Inflammatory macrophage treated with lipopolysaccharide for 4 hours (primary cell): ENCODE data around the gene TRIM13.
"Not testable (repeated sequence)": the region's sequence is repeated elsewhere in the genome, so short reads cannot be mapped to it uniquely, and the experiment has no call there.

Experiments
- DNase-seq: peaks from one replicate; pipeline ENCODE4 v3.0.0-alpha.2; 2020

Gene TRIM13, protein sequence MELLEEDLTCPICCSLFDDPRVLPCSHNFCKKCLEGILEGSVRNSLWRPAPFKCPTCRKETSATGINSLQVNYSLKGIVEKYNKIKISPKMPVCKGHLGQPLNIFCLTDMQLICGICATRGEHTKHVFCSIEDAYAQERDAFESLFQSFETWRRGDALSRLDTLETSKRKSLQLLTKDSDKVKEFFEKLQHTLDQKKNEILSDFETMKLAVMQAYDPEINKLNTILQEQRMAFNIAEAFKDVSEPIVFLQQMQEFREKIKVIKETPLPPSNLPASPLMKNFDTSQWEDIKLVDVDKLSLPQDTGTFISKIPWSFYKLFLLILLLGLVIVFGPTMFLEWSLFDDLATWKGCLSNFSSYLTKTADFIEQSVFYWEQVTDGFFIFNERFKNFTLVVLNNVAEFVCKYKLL

DNA sequence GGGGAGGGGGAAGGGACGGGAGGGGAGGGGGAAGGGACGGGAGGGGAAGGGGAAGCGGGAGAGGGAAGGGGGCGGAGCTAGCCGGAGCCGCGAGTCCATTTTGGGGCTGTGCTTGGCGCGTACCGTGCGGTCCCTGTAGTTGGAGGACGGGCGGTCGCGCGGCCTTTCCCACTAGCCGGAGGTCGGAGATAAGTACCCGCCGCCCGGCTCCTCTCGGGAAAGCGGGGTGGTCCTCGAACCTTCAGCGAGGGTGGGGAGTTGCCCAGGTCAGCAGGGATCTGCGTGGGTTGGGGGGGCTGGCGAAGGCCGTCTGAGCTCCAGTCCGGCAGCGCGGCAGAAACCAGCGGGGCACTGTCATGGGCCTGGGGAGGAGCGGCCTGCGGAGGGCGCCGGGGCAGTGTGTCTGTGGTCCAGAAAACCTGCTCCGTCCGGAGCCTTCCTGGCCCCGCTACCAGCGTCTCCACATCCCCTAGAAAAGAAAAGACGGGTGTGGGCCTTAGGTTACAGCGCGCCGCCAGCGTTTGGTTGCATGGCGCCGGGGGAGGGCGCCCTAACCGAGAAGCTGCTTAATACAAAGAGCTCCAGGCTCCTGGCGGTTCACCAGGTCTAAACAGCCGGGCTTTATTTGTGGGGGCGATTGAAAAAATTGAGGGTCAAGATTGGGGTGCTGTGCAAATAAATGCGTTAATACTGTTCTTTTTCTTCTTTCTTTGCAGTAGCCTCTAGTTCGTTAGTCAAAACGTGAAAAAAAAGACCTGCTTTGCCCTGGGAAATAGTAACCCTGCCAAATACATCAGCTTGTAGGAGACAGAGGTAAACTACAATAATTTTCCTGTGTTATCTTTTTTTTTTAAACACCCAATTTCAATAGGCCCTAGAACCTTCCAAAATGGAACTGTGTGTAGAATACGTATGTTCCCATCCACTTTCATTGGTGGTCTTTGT is at the start of gene TRIM13:
Gene TRIM13, plus strand, starts transcription at position 92 of the 945 bp plus-strand sequence. CDS start 14,899 bp downstream, outside the sequence.
- peak; percentile 85 for DNase-seq

DNA sequence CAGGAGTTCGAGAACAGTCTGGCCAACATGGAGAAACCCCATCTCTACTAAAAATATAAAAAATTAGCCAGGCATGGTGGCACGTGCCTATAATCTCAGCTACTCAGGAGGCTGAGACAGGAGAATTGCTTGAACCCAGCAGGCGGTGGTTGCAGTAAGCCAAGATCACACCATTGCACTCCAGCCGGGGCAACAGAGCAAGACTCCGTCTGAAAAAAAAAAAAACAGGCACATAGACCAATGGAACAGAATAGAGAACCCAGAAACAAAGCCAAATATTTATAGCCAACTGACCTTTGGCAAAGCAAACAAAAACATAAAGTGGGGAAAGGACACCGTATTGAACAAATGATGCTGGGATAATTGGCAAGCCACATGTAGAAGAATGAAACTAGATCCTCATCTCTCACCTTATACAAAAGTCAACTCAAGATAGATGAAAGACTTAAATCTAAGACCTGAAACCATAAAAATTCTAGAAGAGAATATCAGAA is 48.0 kb upstream of the TRIM13 start:
- DNase-seq: not testable (repeated sequence)

DNA sequence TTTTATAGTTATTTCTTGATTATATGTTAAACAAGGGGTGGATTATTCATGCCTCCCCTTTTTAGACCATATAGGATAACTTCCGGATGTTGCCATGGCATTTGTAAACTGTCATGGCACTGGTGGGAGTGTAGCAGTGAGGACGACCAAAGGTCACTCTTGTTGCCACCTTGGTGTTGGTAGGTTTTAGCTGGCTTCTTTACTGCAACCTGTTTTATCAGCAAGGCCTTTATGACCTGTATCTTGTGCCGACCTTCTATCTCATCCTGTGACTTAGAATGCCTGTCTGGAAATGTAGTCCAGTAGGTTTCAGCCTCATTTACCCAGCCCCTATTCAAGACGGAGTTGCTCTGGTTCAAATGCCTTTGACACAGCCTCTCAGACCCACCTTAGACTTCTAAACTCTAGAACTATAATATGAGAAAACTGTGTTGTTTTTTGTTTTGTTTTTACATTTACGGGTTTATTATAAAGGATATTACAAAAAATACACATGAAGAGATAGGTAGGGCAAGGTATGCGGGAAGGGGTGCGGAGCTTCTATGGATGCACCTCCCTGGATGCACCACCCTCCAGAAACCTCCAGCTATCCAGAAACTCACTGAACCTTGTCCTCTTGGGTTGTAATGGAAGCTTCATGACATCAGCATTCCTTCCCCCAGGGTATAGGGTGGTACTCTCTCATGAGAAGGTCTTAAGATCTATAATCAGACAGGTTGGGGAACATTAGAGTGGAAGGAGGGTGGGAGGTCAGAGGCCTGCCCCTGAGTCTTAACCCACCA is 44.9 kb upstream of the TRIM13 start:
- DNase-seq: no peak

DNA sequence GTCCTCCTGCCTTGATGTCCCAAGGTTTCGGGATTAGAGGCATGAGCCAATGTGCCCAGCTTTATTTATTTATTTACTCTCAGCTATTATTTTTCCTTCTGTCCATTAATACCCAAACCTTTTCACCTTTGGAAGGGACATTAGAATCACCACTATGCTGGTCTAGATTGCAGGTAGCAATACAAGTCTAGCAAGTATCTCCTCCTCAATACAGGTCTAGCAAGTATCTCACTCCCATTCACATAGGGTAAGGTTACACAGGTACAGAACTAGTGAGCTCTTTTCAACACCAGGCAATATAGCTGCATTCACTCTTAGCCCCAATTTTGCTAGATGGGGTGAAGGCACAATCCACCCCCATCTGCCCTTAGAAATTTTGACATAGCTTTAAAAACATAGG is 43.3 kb upstream of the TRIM13 start:
- no peak for DNase-seq

DNA sequence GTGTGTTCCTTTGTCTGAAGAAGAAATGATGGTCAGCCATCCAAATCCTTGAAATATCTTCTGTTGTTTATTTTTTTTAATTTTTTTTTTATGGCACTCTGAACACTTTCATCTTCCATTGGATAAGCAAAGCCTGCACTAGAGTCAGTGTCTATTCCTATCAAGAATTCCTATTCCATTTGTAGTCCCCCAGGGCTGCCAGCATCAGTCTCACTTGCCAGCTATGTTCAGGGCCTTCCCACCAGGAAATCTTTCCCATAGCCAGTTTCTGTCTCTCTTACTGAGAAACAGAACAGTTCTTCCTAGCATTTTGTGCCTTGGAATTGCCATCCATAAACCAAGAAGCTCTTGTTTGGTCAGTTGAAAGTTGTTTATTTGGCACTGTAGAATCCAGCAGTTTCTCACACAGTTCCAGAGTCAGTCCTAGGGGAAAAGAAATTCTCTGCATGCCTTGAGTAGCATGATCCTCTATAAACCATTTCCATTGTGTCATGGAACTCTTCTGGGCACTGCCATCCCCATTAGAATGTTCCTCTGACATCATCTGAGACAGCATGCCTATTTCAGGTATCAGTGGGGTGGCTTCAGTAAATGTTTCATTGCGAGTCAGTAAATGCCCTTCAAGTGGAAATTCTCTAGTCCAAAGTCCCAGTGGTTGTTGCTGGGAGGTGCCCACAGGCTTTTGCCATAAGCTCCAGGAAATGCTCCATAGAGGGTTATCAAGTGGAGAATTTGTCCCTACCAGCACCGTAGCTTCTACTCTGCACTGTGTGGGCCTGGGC is 42.0 kb upstream of the TRIM13 start:
- DNase-seq: no peak

DNA sequence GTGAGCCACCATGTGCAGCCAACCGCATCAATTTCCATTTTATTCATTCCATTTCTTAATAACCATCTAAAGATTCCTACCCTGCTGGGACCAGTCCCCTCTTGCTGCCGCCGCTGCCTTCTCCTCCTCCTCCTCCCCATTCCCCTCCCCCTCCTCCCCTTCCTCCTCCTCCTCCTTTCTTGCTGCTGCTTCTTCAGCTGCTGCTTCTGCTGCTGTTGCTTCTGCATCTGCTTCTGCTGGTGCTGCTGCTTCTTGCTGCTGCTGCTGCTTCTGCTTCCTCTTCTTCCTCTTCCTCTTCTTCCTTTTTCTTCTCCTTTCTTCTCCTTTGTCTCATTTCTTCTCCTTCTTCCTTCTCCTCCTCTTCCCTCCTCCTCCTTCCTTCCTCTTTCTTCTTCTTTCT is 40.7 kb upstream of the TRIM13 start:
- DNase-seq: peak; percentile 9

DNA sequence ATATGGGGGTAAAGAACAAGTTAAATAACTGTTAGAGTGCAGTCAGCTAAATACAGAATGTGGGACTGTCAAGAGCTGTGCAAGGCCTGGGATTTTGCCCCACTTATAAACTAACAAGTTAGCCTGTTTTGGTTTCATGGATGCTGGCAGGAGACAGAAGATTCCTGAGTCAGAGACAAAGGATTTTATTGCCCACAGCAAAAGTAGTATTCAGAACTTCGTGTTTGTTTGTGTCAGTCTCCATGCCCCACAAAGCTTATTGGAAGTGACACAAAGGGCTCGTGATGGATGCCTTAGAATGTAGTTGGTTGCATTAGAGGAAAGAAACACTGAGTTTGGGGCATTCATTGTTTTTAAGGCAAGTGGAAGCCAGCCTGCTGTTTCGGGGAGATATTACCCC is 38.5 kb upstream of the TRIM13 start:
- no peak for DNase-seq

DNA sequence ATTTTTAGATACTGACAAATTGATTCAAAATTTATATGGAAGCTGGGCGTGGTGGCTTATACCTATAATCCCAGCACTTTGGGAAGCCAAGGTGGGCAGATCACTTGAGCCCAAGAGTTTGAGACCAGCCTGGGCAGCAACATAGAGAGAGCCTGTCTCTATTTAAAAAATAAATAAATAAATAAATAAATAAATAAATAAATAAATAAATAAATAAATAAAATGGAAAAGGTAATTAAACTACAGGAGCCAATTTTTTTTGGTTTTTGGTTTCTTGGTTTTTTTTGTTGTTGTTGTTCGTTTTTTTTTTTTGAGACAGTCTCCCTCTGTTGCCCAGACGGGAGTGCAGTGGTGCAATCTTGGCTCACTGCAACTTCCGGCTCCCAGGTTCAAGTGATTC is 29.4 kb upstream of the TRIM13 start:
- no peak for DNase-seq

DNA sequence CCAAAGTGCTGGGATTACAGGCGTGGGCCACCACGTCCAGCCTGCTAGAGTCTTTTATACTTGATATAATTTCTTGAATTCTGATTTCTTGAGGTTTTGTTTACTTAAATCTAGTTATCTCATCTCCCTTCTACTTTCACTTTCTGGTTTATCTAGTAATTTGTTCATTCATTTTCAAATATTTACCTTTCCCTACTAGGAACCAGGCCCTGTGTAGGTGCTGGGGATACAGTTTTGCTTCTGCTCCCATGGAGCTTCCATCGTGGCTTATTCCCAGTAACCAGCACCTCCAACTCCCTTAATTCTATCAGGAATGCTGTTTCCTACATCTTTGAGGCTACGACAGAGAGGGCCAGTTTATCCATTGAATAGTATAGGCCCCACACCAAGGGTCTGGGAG is 24.1 kb upstream of the TRIM13 start:
- DNase-seq: no peak

DNA sequence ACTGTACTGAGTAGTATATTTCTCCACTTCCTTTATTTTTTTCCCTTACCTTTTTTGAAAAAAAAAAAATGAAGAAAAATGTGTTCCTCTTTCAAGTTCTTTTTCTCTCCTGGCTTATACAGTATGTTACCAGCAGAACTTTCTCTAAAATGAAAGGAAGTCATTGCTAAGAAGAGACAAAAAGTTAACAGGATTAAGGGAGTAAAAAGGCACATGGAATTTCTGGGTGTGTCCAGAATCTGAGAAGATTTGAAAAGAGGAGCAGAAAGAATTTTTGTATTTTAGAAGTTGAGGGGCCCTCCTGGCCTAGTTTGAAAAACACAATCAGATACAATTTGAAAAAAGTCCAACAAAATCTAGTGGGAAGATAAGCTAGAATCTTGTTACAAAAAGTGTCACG is 21.0 kb upstream of the TRIM13 start:
- no peak for DNase-seq

DNA sequence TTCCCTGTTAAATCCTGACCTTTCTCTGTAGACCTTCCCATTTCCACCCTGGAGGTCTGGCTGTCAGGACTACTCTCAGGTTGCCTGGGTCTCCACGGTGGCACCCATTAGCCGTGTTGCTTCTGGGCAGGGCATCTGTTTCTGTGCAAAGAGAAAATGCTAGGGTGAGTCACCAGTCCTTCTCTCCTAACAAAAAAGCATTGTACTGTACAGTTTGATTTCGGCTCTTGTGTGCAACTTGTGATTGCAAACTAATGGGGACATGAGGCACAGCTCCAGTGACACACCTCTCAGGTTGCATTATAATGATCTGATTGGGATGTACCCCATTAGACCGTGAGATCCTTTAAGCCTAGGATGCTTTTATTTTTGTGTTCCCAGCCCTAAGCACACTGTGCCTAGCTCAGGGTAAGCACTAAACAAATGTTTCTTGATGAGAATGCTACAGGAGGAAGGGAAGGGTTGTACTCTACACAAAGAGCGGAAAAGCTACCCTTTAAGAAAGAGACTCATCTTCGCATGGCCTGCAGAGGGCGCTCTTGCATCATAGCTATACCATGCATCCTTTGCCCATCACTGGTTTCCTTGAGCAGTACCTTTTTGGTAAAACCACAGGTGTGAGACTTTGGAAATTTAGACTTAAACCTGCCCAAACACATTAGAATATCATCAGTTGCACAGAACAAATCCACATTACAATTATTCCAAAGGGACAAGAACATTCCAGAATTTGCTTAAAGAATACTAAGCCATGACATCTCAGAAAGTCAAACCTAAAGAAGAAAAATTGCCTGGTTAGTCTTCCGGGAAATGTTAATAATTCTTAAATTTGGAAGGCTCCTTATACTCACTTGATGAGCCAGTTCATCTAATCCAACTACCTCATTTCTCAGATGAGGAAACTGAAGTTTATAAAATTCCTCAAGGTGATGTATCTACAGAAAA is 20.3 kb upstream of the TRIM13 start:
- peak; percentile 63 for DNase-seq

DNA sequence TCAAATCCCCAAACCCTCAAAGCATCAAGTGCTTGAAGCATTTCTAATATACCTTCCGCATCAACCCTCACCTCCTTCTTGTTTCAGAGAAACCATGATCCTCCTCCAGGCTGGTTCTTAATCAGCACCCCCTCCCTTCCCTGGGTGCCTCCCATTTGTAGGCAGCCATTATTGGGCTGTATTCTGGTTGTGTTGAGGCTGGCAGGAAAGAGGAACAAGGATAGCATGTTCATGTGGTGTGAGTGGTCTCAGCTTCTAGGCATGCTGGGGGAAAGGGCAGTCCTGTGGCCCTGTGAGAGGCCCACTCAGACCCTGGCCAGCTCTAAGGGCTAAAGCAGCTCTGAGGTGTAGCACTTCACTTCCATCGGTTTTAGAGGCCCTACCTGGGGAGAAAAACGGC is 18.9 kb upstream of the TRIM13 start:
- DNase-seq: no peak

DNA sequence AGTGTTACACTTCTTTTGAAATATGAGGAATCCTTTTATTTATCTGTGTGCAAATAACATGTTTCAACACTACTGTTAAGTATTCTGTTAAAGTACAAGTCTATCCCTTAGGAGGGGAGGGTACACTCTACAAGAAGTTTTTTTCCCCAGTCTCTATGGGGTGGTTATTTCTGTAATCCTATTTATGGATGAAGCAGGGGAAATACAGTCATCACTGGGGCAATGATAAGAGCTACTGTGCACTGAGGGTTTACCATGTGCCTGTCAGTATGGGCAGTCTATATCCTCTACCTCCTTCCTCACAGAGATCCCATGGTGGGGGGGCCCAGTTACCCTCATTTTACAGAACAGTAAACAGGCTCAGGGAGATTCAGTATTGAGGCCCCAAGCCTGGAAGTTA is 16.6 kb upstream of the TRIM13 start:
- DNase-seq: no peak

DNA sequence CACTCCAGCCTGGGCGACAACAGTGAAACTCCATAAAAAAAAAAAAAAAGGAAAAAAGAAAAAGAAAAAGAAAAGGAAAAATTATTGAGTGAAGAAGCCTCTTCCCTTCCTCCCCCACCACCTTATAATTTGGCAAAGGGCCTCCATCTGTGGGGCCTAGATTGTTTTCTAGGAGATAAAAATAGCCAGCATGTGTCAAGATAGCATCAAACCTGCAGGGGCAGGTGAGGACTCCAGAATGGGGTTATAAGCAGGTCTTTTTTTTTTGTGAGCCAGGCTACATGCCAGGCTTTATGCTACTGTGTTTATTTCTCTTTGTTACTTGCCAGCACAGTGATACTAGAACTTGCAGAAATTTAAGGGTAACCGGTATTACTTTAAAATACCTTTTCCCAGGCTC is 11.7 kb upstream of the TRIM13 start:
- no peak for DNase-seq

DNA sequence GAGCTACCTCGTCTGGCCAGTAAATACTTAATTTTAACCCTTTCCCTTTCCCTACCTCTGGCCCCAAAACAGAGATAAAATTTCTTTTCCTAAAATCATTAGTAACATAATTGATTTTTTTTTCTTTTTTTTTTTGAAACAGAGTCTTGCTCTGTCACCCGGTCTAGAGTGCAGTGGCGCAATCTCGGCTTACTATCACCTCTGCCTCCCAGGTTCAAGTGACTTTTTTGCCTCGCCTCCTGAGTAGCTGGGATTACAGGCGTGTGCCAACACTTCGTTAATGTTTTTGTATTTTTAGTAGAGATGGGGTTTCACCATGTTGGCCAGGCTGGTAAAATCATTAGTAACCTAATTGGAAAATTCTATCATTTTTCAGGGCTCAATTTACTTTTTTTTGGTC is 10.4 kb upstream of the TRIM13 start:
- DNase-seq: no peak

DNA sequence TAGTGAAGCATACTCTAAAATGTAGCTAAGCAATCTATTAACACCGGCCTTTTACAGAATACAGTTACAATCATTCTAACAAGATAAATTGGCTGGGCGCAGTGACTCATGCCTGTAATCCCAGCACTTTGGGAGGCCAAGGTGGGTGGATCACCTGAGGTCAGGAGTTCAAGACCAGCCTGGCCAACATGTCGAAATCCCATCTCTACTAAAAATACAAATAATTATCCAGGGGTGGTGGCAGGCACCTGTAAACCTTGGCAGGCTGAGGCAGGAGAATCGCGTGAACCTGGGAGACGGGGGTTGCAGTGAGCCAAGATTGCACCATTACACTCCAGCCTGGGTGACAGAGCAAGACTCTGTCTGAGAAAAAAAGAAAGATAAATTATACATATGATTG is 6.2 kb upstream of the TRIM13 start:
- not testable (repeated sequence) for DNase-seq

DNA sequence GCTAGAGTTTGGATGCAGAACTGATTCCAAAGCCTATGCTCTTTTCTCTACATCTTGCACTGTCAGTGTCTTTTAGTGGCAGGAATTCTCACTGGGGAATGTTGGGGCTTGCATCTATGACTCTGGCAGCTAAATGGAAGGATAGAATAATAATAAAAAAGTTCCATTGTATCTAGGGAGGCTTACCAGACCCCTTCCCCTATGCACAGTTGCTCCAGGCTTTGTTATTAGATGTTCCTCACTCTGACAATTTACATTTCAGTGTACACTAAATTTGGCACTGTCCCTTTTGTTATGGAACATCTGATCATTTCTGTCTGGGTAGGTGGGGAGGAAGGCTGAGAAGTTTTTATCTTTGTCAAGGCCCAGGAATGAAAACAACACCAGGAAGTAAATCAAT is 3.7 kb upstream of the TRIM13 start:
- no peak for DNase-seq

DNA sequence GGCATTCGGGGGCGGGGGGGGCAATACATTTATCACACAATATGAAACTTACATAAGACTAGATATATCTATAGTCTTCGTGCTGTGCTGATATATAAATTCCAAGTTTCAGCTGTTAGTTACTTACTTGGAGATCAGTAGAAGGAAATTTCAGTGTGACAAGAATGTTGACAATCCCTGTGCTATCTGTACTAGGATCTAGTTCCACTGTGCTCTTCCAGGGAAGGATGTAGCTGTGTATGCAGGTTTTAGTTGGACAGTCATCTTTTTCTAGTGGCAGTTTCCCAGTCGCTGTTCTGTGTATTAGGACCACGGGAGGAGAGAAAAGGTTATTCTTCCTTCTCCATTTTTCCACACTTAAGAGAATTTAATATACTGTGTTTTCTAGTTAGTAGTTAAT is 3.2 kb upstream of the TRIM13 start:
- no peak for DNase-seq

DNA sequence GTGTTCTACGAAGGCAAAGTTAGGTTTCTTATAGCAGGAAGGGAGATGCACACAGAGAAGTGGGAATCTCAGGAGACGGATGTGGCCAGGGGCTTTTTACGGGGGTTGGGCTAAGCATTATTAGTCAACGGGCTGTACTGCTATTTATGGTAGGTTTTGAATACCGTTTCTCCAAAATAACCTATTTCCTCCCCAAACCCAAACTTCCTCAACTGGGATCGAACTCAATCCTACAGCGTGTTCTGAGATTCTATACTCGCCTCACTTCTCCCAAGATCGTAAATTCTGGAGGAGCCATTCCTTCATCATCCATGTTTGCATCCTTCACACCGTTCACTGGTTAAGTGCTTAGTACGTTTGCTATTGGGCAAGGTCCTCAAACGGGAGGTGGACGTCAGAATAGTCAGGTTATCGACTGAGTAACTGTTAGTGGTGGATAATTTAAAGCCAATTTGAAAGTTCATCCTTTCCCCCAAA is 1.2 kb upstream of the TRIM13 start:
- peak; percentile 61 for DNase-seq

DNA sequence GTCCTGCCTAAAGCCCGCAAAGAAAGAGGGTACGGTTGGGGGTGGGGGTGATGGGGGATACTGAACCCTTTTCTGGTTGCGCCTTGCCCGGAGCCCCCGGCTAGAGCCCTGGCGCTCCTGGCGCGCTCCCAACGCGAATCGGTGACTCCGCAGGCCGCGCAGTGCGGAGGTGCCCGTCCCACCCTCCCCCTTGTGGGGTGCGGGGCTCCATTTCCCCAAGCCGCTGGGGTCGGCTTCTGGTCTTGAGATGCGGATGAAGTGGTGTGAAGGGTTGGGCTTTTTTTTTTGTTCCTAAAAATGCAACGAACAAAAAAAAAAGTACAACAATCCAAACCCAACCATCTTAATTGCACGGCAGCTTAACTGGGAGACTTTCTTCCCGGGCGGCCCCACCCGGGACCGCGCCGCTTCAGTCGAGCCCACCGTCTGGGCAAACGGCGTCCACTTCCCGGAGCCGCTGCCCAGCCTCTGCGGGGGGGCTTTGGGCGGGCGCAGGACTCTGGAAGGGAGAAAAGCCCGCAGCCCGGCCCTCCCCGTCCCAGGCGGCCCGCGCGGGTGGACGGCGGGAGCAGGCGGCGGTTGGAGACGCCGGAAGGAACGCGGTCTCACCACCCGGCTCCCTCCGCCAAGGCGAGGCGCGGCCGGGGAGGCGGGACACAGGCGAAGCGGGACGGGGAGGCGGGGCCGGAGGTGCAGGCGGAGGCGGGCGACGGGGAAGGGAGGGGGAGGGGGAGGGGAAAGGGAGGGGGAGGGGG is 504 bp upstream of the TRIM13 start:
- DNase-seq: peak; percentile 92
